Measurements from ENCODE around the gene TET1.

Gene TET1

DNA sequence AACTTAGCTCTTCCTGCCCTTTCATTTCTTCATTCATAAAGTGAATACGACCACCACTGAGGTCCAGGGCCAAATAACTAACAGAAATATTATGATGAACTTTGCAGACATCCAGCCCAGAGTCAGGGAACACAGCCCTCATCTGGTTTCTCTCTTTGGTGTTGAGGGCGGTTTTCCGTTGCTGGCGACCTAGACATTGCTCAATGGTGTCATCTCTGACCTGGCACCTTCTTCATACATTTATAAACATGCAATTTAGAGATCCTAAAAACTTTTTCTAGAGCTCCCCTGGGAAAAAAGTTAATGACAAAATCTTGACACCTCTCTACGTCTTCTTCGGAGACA is 324 bp upstream of the TET1 start:
- H3K4me3 ChIP-seq (ENCODE audit: low read length), result peak overlapping the region; percentile 74
- peak; percentile 34 for DNase-seq (ENCODE audit: low read depth)
- no peak for TF ChIP-seq CTCF (conservative IDR thresholded peaks at IDR 0.05; ENCODE audit: low read length)

DNA sequence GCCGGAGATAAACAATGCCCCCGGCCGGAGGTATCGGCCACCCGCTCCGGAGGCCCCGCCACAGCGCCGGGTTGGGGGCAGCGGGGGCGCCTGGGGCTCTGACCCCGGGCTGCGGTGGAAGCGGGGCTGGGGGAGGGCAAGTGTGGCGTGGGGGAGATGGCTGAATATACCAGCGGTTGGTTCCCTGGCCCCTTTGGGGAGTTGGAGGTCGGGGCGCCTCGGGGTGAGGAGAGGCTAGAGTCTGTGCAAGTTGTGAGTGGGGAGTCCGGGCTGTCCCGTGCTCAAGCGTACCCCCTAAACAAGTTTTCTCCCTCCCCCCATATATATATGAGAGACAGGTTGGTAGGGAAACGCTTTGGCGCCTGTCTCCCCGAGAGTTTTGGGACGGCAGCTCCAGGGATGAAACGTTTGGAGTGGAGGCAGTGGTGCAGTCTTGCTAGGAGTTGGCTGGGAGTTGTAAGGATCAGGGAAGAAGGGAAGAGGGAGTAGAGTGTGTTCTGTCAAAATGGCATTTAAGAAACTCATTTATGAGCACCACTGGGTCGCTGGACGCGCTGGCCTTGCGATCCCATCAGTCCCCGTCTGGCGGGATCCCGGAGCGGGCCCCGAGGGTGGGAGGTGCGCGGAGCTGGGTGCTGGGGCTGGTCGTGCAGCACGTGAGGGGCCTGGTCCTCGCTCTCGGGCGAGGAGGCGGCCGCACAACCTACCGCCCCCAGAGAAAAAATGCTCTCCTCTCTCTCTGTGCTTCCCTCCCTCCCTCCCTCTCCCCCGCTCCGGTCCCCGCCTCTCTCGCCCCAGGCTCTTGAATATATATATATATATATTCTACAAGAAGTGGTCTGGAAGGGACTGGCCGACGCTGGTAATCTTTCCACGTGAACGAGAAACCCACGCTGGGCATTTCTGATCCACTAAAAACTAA is 1.1 kb downstream of the TET1 start:
- no peak for TF ChIP-seq CTCF (conservative IDR thresholded peaks at IDR 0.05; ENCODE audit: low read length)
- peak overlapping the region; percentile 74 for H3K4me3 ChIP-seq (ENCODE audit: low read length)
- no peak for DNase-seq (ENCODE audit: low read depth)

DNA sequence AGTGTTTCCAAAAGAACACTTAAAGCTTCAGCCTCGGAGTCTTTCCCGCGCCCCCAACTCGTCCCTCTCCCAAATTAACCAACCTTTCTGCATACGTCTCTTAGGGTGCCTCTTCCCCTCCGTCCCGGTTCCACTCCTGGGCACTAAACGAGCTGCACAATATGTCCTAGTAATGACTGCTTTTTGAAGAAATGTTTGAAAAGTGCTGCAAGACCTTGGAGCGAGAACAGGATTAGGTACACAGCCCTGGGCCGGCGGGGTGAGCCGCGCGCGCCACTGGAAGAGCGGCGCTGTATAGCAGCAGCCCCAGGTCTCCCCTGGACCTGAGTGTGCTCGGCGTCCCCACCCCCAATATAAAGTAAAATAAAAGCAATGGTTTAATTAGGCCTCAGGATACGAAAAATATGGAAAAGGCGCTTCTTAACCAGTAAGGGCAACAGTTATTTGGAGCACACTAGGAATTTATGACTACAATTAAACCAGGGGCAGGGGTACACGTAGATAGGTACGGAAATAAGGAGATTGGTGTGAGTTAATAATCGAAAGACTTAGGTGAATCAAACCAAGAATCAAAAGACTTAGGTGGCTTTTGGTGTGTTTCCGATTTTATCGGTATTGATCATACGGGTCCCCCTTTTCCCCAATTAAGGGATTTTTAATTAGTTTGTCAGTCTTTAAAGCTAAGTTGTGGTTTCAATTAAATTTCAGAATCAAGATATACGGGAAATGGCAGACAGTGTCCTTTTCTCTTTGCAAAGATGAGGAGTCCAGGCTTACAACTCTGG is 1.9 kb downstream of the TET1 start:
- no peak for TF ChIP-seq CTCF (conservative IDR thresholded peaks at IDR 0.05; ENCODE audit: low read length)
- H3K4me3 ChIP-seq (ENCODE audit: low read length), result peak overlapping the region; percentile 74
- DNase-seq (ENCODE audit: low read depth), result no peak

GRCh38 chr10:68562661-68563570 is 2.8 kb downstream of the TET1 start:
- no peak for TF ChIP-seq CTCF (conservative IDR thresholded peaks at IDR 0.05; ENCODE audit: low read length)
- peak overlapping the region; percentile 74 for H3K4me3 ChIP-seq (ENCODE audit: low read length)
- DNase-seq (ENCODE audit: low read depth), result peak; percentile 61

DNA sequence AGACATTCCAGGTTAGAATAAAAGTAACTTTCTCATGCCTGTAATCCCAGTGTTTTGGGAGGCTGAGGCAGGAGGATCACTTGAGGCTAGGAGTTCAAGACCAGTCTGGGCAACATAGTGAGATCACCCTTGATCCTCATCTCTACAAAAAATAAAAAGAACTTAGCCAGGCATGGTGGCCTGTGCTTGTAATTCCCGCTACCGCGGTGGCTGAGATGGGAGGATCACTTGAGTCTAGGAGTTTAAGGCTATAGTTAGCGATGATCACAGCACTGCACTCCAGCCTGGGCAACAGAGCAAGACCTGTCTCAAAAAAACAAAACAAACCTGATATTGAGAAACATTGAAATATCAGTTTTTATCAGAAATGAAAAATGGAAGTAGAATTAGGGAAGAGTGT is 4.6 kb downstream of the TET1 start:
- H3K4me3 ChIP-seq (ENCODE audit: low read length), result no peak overlapping the region
- DNase-seq (ENCODE audit: low read depth), result no peak
- no peak for TF ChIP-seq CTCF (conservative IDR thresholded peaks at IDR 0.05; ENCODE audit: low read length)

DNA sequence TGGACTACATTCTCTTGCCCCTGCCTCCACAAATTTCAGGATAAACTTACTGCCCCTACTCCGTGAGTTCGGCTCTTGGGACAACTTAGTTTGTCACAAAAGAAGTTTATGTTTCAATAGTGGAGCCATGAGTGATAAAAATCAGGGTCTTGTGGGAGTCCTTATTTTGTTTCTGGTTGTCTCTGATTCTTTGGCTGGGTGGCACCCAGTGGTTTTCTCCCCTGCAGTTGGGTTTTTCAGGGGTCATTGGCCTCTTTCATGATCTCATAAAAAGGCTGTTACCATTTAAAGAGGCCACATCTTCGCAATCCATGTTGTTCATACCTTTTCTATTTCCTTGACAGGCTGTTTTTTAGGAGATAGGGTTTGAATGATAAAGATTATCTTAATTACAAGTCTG is 5.5 kb downstream of the TET1 start:
- no peak overlapping the region for H3K4me3 ChIP-seq (ENCODE audit: low read length)
- no peak for DNase-seq (ENCODE audit: low read depth)
- TF ChIP-seq CTCF (conservative IDR thresholded peaks at IDR 0.05; ENCODE audit: low read length), result no peak

Measured in AG10803 (cell line).